ENCODE data around the gene GCNT2.
"Not testable (repeated sequence)": the region's sequence is repeated elsewhere in the genome, so short reads cannot be mapped to it uniquely, and the experiment has no call there.

GCNT2 gene

DNA sequence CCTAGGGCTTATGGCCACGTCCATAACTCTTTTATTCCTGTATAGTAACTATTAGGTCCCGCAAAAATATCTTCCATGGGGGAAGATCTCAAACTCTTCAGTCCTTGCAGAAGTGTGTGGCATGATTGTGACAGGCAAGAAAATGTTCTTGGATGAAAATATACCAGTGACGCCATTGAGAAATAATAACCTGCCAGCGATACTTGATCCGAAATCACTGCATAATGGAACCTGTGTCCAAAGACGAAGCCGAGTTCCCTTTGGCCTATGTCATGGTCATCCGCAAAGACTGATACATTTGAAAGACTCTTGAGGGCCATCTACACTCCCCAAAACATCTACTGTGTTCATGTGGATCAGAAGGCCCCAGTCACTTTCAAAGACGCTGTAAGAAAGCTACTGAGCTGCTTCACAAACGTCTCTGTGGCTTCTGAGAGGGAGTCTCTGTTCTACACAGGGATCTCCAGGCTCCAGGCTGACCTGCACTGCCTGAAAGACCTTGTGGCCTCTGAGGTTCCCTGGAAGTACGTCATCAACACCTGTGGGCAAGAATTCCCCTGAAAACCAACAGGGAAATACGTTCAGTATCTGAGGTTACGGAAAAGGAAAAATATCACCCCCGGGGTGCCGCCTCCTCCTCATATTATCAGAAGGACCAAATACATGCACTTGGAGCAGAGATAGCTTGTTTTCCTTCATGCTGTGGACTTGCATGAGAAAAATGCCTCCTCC, 6.9 kb upstream of the GCNT2 start:
- no peak for DNase-seq

DNA sequence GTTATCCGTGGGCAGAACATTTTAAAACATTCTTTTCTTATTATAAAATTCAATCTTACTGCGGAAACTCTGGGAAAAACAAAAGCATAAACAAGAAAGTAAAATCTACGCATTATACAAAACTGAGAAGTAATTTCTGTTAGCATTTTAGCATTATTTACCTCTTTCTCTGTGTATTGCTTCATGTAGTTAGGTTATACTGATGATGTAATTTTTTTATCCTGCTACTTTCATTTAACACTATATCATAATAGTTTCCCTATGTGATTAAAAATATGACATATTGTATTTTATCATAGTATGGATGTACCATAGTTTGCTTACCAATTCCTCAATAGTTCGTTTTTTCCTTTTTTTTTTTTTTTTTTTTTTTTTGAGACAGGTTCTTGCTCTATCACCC, 4.2 kb upstream of the GCNT2 start:
- DNase-seq: no peak

DNA sequence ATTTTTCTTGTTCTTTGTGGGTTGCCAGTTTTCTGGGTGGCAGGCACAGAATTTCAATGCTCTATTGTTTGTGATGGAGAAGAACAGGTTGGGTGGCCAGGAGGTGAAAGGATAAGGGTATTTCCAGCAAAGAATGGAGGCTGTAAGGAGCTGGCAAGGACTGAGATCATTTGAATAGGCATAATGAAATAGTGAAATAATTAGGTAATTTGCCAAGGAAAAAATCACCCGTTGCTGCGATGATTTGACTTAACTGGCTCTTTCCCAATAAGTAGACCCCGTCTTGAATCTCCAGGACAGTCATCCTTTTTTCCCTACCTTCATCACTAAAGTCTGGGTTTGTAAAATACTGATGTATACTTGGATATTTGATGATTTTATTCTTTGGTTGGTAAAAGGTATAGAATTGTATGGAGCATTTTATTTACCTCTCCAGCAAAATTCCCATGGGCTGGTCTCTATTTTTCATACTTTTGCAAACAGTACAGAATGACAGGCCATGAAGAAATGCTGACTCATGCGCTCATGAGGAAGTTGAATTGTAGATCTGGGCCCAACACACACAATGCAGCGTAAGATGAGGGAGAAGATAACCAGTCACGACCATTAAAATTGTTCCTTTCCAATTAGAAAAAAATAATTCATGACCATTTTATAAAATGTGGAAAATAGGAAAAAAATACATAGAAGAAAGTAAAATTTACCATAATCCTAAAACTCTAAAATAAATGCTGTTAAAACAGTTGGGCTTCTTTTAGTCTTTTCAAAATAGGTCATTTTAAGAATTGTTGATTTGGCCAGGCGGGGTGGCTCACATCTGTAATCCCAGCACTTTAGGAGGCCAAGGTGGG, 2.4 kb upstream of the GCNT2 start:
- peak; percentile 20 for DNase-seq

DNA sequence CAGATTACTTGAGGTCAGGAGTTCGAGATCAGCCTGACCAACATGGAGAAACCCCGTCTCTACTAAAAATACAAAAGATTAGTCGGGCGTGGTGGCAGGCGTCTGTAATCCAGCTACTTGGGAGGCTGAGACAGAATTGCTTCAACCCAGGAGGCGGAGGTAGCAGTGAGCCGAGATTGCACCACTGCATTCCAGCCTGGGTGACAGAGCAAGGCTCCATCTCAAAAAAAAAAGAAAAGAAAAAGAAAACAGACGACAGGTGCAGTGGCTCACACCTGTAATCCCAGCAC, 1.8 kb upstream of the GCNT2 start:
- not testable (repeated sequence) for DNase-seq

DNA sequence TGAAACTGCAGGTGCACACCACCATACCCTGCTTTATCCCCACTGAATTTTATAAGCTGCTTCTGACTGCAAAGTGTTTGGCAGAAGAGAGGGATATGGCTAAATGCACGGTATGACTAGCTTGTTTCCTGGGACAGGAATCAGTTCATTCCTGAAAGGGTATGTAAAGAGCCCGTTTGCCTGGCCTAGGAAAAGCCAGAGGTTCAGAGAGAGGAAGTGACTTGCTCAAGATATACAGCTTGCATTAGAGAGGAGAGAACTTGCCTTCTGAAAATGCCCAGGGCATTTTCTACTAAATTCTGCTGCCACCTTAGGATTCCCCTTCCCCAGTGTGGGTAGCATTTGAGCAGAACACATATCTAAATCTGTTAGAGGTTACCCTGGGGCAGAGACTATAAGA, 683 bp upstream of the GCNT2 start:
- no peak for DNase-seq

DNA sequence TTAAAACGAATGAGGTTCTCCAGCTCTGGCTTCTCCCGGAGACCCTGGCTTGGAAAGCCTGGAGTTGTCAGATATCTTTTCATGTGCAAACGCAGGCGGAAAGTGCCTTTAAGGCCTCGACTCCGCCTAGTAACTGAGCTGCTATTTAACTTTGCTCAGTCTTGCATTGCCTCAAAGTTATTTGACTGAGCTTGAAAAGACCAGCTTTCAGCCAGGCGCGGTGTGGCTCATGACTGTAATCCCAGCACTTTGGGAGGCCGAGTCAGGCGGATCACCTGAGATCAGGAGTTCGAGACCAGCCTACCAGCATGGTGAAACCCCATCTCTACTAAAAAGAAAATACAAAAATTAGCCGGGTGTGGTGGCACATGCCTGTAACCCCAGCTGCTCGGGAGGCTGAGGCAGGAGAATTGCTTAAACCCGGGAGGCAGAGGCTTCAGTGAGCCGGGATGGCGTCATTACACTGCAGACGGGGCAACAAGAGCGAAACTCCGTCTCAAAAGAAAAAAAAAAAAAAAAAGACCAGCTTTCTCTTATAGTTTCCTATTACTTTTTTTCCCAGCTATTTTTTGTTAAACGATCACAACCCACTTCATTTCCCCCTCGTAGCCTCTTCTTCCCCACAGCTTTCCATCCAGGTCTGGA, 1.9 kb downstream of the GCNT2 start:
- DNase-seq: no peak

DNA sequence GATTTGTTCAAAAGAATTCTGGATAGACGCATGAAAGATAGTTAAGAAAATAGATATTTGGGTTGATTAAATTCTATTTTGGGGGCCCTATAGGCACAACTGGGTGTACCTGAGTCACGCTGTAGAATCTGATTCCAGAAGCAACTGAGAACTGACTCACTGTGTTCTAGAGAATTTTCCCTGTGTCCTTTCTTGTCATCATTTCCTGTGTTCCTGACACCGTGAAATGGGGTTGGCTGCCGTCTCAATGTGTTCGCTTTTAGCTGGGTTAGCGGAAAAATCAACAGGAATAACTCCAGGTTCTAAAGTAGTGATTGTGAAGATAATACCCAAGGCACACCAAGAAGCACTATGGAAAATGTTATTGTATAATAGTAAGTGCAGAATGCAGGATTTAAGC, 5.0 kb downstream of the GCNT2 start:
- DNase-seq: no peak

DNA sequence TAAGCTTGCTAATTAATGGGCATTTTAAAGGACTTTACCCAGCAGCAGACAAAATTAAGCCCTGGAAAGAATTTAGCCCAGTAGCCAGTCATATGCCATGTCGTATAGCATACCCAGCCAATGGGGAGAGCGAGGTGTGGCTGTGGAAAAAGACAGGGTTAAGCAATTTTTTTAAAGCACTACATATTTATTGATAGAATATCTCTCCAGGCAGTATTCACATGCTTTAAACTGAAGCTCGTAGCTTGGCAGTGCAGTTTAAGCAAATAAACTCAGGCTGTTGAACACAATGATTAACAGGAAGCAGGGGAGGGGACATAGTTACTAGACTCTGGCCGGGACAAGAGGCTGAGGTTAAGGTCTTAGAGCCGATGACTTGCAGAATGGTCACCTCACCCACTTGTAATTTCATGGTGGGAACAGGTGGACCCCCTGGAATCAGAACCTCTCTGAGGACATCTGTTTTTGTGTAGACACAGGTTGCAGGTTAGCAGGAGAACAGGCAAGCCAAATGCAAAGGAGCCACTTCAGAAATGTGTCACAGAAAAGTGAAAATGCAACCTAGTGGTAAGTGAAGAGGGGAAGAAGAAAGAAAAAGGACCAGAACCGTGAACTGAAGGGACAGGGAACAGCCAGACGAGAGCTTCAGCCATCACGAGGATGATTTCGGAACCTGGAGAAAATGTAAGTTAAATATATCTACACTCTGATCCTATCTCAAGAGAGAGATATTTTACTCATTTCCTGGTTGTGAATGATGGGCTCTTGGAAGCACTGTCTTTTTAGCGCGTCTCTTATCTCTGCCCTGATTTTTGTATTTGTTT, 7.2 kb downstream of the GCNT2 start:
- DNase-seq: peak; percentile 30

DNA sequence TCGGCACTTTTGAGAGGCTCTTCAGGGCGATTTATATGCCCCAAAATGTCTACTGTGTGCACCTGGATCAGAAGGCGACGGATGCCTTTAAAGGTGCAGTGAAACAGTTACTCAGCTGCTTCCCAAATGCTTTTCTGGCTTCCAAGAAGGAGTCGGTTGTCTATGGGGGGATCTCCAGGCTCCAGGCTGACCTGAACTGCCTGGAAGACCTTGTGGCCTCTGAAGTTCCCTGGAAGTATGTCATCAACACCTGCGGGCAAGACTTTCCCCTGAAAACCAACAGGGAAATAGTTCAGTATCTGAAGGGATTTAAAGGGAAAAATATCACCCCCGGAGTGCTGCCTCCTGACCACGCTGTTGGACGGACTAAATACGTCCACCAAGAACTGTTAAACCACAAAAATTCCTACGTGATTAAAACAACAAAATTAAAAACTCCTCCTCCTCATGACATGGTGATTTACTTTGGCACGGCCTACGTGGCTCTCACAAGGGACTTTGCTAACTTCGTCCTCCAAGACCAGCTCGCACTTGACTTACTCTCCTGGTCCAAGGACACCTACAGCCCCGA, 8.2 kb downstream of the GCNT2 start:
- DNase-seq: no peak

DNA sequence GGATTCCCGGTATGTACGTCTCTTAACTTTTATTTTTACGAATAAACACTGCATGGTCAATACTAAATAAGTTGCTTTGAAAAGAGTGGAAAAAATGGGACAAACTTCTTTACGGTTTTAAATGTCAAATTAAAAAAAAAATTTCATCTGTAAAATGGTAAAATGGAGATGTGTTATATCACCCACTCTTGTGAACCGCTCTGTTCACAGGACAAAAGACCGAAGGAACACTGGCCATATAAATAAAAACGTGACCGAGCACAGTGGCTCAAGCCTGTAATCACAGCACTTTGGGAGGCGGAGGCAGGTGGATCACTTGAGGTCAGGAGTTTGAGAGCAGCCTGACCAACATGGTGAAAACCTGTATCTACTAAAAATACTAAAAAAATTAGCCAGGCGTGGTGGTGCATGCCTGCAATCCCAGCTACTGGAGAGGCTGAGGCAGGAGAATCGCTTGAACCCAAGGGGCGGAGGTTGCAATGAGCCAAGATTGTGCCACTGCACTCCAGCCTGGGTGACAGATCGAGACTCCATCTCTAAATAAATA, 8.8 kb downstream of the GCNT2 start:
- DNase-seq: not testable (repeated sequence)

DNA sequence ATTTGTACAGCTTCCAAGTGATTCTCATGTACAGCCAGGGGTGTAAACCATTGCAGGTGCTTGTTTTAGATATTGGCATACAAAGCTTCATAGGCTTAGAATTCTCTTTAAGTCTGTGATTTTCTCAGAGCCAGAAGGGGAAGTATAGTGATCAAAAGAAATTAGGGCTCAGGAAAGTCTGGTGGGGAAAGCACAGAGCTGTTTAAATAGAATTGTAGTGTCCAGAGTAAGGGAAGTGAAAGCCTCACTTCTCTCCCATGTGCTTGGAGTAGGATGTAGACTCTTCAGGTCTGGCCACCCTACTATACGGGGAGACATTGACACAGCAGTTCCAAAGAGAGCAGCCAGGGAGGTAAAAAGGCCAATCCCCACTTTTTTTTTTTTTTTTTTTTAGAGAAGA, 10.4 kb downstream of the GCNT2 start:
- peak; percentile 51 for DNase-seq

DNA sequence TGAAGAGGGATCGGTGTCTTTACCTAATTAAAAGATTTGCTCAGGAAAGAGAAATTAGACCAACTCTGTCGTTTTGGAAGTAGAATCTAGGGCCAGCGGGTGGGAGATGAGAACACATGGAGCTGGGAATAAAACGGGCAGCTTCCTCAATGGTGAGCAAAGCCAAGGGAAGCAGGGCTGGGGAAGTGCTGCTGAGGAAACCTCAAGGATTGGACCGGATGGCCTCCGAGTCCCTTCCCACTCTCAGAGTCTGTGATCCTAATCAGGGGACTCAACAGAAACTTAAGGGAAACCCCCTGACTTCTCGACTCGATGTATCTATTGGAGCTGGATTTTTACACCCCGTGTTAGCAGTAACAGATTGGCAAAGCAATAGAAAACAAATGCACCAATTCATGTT, 10.8 kb downstream of the GCNT2 start:
- no peak for DNase-seq

DNA sequence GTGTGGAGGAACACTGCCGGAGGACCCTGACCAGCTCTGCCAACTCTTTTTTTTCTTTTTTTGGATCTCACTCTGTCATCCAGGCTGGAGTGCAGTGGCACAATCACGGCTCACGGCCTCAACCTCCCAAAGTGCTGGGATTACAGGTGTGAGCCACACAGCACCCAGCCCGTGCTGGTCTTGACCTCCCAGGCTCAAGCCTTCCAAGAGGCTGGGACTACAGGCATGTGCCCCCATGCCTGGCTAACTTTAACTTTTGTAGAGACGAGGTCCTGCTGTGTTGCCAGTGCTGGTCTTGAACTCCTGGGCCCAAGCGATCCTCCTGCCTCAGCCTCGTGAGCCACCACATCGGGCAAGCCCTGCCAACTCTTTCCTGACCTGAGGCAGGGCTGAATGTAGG, 11.2 kb downstream of the GCNT2 start:
- DNase-seq: no peak

DNA sequence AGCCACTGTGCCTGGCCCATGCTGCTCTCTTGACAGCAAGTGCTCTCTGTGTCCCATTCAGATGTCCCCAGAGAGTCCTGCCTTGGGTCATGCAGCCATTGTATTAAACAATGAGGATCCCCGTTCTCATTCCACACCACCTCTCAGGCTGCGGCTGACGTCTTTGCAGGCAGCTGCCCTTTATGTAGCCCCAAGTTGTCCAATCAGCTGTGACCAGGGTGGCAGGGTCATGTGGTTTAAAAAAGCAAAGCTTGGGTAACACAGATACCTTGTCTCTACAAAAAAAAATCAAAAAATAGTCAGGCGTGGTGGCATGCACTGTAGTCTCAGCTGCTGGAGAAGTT, 13.2 kb downstream of the GCNT2 start:
- no peak for DNase-seq

DNA sequence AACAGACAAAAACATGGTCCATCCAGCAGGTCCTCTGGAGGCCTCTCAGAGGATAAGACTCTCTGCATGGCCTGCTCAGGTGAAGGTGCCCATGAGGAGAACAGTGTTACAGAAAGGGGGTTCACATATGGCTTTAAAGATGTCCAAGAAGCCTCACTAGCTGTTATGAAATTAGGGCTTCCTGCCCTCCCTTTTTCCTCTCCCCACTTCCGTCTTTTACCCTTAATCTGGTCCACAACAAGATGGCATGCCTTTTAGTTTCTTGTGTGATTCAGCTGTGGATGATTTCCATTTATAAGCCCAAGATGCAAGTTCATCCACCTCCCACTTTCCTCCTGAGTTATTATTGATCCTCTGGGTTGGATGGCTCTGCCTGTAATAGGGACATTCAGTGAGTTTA, 14.0 kb downstream of the GCNT2 start:
- DNase-seq: no peak

DNA sequence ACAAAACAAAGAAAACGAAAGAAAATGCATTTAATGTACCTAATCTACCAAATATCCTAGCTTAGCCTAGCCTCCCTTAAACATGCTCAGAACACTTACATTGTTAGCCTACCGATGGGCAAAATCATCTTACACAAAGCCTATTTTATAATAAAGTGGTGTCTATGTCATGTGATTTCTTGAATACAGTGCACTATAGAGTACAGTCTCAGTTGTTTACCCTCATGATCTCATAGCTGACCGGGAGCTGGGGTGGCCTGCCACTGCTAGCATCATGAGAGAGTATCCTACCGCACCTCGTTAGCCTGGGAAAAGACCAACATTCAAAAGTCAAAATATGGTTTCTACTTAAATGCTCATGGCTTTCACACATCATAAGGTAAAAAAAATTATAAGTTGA, 16.6 kb downstream of the GCNT2 start:
- no peak for DNase-seq

DNA sequence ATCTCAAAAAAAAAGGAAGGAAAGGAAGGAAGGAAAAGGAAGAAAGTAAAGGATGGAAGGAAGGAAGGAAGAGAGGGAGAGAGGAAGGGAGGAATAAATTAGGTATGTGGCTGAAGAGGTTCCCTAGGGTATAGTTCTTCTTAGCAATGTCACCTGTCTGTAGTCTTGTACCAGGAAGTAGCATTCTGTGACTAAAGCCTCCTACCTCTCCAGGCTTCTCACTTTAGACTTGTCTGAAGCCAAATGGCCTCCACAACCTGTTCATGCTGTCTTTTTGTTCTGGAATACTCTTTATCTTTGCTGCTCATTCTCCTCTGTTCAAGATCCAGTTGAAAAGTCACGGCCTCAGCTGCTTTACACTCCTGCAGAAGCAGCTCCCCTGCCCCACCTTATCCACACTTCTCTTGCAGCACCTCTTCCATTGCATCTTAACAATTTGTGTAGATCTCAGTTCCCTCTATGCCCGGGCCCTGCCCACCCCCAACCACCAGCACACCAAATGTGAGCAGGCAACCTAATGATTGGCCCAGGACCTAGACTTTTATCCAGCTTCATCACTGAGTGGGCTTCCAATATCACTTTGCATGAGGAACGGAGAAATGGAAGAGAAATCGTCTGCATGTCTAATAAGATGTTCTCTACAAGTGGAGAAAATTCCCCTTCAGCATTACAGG, 19.1 kb downstream of the GCNT2 start:
- DNase-seq: no peak

DNA sequence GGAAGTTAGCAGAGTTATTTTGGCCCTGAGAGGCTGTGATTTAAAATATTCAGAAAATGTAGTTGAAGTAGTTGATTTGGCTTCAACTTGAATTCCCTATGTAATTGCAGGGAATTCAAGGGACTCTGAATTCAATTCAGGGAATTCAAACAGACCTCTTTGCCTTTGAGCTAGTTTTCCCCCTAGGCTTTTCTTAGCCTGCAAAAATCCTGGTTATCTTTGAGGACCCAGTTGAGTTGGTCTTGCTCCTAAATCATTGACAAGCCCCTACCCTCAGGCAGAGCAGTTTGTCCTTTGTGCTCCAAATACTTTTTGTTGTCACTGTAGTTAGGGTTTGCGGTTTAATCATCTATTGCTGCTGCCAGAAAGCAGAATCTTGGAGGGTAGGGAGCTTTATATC, 20.4 kb downstream of the GCNT2 start:
- no peak for DNase-seq

DNA sequence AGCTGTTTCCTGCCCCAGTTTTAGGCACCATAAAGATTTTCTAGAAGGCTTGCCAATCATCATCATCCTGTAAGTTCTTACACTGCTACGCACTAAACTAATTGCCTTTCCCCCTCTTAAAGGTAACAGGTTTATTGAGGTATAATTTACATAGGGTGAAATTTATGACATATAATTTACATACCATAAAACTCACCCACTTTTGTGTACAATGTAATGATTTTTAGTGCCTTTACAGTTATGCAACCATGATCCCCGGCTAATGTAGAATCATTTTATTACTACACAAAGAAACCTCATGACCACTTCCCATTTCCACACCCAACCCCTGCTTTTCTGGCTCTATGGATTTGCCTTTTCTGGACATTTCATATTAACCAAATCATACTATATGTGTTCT, 21.1 kb downstream of the GCNT2 start:
- DNase-seq: no peak

DNA sequence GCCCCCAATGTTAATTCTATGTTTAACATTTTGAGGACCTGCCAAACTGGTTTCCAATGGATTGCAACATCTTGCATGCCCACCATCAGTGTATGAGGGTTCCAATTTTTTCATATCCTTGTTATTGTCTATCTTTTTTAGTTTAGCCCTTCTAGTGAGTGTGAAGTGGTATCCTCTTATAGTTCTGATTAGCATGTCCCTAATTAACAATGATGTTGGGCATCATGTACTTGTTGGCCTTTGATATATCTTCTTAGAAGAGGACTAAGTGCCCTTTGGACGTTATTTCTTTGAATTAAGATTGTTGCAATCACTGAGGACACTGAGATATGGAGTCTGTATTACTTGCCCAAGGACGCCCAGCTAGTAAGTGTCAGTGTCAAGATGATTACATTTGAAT, 22.3 kb downstream of the GCNT2 start:
- DNase-seq: no peak

DNA sequence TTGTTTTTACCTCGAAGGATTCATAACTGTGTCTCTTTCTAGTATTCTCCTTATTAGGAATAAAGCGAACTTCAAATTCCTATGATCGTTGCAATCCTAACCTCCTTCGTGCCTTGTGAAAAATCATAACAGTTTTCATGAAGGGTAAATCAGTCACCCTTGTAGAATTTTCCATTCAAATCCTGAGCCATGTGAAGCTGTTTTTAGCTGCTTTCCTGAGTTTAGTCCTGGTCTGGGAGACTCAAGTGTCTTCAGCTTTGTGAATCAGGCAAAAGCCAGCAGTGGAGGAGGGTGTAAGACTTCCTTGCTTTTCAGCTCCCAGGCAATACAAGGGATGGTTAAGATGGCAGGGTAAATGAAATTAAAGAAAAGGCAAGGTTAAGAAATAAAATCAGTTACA, 24.3 kb downstream of the GCNT2 start:
- no peak for DNase-seq

DNA sequence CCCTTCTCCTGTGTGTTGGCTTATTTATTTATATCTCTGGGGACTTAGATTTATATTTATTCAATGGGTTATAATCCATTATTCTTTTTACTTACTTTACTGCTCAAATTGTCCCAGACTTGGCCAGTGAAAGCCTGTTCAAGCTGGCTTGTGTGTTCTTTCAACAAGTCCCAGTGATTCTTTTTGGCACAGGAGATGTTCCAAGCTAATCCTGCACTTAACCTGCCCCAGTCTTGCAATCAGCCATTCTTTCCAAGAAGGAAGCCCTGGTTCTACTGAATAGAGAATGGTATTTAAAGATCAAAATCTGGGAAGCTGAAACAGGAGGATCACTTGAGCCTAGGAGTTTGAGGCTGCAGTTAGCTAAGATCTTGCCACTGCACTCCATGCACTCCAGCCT, 26.7 kb downstream of the GCNT2 start:
- DNase-seq: no peak
